Right renal pelvis (tissue), 4 donors: ENCODE measurements around the gene SS18L1. TPM values are rescaled to one million over a fixed set of nuclear protein-coding genes. Genes with fewer than 3 reads are reported as not detected.

Experiments used
- DNase-seq, 4 donors: peaks; one replicate each; pipeline ENCODE4 v3.0.0-alpha.2; 2013; ENCODE audit warnings: low read depth in 4 of 4, low spot score in 3 of 4, missing footprints in 1 of 4
- polyA plus RNA-seq, 4 donors: library from polyadenylated mRNA; unstranded; fragments of 120-200 nt; gene quantifications; one replicate each; pipeline ENCODE4 v1.2.1, GENCODE V29; 2013; ENCODE audit not compliant: insufficient read length in 4 of 4

The SS18L1 gene
- polyA plus RNA-seq, 4 donors: 17.3 to 22.9 (median 20.1) TPM

DNA sequence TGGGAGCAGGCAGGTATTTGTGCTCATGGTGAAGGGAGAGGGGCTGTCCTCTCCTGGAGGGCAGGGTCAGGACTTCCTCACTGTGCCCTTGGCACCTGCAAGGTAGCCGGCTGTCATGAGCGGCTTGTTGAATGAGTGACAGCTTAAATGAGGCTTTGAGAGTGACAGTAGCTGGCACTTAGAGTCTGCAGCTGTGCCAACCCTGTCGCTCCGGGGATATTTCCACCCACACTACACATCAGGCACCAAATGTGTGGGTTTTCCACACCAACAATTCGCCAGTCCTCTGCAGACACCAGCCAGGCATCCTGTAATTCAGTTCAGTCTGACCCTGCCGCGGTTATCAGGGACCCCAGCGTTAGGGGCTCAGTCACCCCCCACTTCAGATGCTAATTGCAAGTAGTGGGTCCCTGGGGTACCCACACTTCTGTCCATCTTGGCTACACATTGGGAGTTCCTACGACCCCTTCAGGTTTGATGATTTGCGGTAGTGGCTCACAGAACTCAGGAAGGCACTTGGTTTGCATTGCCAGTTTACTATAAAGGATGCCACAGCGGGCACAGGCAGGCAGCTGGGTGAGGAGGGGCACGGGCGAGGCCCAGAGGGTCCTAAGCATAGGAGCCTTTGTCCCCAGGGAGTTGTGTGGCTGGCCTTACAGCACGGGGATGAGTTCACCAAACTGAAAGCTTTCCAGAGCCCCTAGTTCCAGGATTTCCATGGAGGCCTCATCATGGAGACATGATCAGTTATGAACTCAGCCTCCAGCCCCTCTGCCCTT lies 48.4 kb downstream of the SS18L1 start:
- DNase-seq: no peak

DNA sequence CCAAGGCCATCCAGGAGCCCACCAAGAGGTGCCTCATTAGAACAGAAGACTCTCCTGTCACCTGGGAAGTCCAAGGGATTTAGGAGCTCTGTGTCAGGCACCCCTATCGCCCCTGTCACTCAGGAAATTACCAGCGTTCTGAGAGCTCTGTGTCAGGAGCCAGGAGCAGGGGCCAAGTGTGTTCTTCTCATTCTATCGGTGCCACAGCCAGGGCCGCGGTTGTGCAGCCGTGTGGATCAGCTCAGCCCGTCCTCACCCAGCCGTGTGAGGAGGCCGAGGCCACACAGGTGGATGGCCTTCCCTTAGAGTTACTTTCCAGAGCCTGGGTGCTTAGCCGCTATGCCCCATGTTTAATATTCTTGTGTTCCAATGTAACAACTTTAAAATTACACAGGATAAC lies 49.1 kb downstream of the SS18L1 start:
- DNase-seq: no peak

DNA sequence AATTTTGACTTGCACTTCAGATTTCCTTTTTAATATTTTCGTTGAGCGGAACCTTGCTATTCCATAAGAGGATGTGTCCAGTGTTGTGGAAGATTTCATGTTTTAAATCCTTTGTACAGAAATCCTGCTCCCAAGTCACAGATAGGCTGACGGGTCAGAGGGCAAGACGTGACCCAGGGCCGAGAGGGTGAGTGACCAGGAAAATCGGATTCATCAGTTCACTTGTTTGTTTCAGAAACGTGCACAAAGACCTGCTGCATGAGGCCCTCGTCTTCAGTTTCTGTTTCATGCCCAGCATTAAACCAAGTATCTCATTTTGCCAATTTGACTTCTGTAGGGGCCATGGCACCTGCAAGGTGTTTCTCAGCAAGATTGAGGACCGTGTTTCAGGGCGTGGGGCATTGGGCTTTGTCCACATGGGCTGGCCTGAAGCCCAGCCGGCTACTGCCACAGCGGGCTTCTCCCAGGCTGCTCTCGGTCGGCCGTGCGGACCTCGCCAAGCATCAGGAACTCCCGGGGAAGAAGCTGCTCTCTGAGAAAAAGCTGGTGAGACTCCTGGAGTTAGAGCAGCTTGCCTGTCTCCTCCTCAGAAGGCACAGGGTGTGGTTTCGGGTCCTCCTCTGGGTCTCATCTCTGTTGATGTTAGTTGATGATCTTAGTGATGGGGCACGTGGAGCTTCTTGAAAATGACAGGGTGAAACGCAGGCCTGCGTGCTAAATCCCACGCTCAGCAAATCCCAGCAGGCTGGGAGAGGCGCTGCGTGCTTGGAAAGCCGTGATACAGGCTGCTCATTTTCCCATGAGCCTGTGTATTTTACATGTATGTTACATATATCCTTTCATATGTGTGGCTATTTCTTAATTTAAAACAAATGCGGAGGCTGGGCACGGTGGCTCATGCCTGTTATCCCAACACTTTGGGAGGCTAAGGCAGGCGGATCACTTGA lies 49.8 kb downstream of the SS18L1 start:
- no peak for DNase-seq

DNA sequence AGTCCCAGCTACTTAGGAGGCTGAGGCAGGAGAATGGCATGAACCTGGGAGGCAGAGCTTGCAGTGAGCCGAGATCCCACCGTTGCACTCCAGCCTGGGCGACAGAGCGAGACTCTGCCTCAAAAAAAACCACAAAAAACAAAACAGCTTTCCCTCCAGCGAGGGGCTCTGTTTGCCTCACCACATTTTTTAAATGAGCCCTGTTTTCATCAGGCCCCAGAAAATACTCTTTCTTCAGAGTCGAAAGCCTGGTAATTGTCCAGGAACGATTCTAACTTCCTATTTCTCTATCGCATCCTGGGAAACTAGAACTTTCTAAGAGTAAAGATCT lies 51.5 kb downstream of the SS18L1 start:
- no peak for DNase-seq

DNA sequence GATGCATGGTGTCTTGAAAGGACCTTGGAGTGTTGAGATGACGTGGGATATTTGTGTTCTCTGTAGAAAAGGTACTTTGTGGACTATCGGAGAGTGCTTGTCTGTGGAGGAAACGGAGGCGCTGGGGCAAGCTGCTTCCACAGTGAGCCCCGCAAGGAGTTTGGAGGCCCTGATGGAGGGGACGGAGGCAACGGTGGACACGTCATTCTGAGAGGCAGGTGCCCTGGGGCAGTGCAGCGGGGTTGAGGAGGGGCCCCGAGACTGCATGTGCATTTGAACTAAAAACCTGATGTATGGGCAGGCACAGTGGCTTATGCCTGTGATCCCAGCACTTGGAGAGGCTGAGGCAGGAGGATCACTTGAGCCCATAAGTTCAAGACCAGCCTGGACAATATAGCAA lies 52.2 kb downstream of the SS18L1 start:
- no peak for DNase-seq

DNA sequence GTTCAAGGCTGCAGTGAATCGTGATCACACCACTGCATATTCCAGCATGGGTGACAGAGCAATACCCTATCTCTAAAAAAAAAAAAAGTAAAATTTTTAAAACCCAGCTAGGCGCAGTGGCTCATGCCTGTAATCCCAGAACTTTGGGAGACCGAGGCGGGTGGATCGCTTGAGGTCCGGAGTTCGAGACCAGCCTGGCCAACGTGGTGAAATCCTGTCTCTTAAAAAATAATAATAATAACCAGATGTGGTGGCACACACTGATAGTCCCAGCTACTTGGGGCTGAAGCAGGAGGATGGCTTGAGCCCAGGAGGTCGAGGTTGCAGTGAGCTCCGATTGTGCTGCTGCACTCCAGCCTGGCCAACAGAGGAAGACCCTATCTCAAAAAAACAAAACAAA lies 52.7 kb downstream of the SS18L1 start:
- DNase-seq: no peak

DNA sequence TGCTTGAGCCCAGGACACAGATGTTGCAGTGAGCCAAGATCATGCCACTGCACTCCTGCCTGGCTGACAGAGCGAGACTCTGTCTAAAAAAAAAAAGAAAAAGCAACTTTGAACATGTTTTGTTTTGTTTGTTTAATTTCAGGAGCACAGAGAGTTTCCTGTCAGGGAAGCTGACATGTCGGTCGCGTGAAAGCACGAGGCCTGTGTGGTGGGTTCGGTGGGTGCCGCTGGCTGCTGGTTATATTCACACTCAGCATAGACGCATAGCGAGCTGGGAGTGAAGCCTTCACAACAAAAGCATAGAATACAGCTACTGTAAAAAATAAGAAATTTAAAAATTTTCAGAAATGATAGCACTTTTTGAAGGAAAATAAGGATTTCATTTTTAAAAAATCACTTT lies 53.7 kb downstream of the SS18L1 start:
- no peak for DNase-seq

DNA sequence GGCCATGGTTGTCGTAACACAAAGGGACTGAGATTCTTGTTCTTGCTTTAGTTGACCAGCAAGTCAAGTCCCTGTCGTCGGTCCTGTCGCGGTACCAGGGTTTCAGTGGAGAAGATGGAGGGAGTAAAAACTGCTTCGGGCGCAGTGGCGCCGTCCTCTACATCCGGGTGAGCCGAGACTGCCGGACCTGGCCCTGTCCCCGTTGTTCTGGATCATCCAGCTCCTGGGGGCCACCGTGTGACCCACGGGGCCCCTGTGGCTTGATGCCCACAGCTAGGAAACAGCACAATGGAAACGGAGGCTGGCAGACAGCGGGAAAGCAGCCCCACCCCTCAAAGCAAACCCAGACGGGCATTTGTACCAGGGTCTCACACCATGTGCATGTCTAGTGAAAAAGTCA lies 54.2 kb downstream of the SS18L1 start:
- no peak for DNase-seq

DNA sequence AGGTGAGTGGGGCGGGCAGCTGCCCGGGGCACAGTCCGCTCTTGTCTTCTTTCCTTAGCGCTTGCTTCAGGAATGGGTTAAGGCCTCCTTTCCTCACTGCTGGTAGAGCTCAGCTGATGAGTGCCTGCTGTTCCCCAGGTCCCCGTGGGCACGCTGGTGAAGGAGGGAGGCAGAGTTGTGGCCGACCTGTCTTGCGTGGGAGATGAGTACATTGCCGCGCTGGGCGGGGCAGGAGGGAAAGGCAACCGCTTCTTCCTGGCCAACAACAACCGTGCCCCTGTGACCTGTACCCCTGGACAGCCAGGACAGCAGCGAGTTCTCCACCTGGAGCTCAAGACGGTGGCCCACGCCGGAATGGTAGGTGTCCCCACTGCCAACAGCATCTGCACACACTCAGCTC lies 54.9 kb downstream of the SS18L1 start:
- no peak for DNase-seq

DNA sequence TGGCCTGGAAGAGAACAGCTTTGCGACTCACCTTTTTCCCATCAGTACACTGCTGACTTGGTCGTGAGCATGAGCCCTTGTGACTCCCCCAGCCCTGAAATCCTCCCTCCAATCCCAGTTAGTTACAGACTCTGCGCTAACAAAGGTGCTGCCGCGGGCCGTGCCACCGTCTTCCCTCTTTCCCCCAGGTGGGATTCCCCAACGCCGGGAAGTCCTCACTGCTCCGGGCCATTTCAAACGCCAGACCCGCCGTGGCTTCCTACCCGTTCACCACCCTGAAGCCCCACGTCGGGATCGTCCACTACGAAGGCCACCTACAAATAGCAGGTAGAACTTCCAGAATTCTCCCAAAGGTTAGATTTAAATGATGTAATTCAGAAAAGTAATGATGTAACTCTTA lies 55.4 kb downstream of the SS18L1 start:
- DNase-seq: no peak

DNA sequence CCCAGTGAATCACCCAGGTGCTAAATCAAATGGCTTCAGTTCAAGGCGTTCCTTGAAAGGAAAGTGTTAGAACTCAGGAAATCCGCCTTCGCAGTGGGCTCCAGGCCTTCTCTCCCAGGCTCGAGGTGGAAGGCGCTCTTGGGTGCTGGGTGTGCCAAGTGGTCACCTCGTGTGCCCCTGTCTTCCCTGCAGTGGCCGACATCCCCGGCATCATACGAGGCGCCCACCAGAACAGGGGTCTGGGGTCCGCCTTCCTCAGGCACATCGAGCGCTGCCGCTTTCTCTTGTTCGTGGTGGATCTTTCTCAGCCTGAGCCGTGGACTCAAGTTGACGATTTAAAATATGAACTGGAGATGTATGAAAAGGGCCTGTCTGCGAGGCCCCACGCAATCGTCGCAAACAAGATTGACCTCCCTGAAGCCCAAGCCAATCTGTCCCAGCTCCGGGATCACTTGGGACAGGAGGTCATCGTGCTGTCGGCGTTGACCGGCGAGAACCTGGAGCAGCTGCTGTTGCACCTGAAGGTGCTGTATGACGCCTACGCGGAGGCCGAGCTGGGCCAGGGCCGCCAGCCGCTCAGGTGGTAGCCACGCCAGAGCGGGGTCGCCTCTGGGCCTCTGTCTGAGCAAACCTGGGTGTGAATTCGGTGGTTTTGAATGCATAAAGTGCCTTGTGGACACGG lies 57.1 kb downstream of the SS18L1 start:
- DNase-seq: no peak

DNA sequence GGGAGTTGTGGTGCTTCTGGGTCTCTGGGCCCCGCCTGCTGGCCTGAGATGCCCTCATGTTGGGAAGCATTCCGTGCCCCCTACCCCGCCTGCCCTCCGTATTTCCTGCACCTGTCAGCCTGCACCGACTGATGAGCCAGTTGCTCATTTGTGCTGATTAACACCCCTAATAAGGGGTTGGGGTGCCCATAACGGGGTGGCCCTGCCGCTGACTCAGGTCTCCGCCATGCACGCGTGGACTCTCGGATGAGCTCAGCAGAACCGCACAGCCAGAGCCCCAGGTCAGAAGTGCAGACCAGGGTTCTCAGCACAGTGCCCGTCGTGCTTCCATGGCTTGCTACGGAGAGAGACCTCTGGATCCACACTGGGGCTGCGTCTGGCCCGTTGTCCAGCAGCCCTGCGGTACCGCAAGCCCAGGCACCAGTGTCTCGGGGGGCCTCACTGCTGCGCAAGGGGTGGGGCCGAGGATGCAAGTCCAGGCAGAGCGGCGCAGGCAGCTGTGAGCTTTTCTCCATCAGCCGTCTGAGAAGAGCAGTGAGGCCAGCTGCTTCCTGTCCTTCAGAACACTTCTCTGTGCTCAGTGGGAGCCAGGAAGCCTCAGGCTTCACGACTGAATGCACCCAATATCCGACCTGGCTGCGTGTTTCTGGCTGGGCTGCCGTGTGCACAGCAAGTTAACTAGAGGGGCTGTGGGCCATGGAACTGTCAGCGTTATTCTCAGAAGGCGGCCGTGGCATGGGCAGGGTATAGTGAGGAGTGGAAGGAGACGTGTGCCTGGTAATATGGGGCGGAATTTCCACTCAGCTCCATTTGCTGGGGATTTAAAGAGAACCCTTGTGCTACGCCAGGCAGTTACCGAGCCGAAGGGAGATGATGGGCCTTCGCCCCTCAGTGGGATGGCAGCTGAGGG lies 57.9 kb downstream of the SS18L1 start:
- DNase-seq: no peak

DNA sequence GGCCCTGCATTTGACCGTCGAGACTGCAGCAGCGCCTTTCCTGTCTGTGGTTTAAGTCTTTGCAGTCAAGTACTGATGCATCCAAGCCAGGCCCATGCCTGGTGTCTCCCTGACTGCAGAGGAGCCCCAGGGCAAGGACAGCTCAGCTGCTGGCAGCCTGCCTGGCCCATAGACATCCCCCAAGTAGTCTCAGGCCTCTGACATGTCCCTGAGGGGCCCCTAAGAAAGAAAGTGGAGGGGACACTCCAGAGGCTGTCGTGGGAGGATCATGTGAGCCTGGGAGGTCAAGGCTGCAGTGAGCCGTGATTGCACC lies 58.5 kb downstream of the SS18L1 start:
- no peak for DNase-seq

DNA sequence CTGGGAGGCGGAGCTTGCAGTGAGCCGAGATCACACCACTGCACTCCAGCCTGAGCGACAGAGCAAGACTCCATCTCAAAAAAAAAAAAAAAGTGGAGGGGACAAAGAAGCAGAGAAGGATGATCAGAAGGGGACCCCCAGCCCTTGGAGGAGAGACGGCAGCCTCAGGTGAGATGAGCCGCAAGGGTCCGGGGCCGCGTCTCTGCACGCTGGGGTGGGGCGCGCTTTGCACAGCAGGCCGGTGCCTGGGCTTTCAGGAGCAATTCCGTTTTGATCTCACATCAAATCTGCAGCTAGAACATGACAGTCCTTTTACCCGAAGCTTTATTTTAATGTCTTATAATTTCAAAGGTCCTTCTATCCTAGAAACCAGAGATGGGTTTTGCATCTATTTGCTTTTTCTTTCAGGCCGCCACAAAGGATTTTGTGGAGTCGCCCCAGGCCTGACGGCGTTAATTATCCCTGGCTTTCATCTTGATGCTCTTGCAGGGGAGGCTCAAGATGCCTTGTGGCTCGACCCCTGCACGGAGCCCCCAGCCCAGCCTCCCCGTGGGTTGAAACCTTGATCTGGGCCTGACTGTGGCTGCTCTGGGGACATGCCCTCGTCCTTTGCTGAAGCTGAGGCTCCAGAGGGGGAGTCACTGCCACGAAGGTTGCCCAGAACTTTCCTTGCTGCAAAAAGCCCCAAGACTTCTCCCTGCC lies 59.3 kb downstream of the SS18L1 start:
- DNase-seq: no peak

DNA sequence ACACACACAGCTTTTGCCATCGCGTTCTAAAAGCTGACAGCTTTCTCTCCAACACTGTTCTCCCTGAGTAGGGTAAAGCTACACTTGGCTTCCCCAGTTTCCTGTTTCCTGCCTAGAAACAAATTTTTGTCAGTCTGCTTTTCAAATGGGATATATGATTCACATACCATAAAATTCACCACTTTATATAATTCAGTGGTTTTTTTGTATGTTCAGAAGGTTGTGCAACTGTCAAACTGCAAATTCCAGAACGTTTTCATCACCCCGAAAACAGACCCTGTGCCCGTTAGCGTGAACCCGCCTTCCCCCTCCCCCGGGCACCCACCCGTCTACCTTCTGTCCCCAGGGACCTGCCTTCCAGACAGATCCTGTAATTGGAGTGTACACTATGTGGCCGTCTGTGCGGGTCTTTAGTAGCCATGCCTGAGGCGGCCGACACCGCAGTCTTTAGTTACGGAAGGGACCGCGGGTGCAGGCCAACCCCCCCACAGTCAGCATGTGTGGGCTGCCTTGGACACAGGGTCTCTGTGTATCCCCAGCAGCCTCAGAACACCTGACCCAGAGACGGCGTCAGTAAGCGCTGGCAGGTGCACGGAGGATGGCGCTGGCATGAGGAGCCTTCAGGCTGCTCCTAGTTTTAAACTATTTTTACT lies 59.9 kb downstream of the SS18L1 start:
- DNase-seq: no peak

DNA sequence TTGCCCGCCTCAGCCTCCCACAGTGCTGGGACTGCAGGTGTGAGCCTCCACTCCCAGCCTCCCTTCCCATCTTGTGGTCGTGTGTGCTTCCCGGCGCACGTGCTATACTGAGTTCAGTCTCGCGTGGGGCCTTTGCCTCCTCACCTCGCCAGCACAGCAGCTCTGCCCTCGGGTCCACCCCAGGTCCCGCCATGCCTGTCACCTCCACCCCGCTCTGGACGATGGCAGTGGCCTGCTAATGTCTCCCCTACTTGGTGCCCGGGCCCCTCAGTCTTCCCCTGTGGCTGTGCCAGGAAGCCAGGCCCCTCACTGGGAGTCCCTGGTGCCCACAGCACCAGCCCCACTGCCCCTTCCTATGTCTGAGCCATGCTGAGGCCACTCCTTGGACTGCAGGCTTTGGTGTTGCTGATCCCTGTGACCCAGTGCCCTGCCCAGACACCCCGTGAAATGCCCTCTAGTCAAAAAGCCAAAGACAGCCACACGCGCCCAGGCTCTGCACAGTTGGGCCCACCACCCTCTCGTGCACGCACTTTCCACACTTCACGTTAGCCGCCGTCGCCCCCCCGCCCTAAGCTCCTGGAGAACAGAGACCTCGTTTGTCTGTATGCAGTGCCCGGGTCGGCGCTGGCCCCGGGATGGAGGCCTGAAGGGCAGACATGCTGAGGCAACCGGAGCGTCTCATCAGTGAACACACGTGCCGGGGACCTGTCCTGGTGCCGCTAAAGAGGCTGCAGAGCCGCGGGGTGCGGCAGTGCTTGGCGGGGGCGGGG lies 62.2 kb downstream of the SS18L1 start:
- DNase-seq: no peak

DNA sequence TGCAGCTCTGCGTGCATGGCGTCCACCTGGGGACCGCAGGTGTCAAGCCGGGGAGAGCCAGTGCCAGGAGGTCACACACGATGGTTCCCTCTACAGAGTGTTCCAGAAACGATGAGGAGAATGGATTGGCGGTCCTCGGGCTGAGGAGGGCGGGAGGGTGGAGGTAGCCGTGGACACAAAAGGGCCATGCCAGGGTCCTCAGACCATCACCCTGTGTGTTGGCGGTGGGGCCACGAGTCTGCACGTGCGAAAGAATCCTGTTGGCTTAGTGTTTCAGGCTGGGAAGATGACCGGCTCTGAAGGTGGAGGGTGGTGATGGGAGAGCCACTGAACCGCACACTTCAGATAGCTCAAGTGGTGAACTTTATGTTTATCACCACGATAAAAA lies 62.8 kb downstream of the SS18L1 start:
- DNase-seq: no peak

DNA sequence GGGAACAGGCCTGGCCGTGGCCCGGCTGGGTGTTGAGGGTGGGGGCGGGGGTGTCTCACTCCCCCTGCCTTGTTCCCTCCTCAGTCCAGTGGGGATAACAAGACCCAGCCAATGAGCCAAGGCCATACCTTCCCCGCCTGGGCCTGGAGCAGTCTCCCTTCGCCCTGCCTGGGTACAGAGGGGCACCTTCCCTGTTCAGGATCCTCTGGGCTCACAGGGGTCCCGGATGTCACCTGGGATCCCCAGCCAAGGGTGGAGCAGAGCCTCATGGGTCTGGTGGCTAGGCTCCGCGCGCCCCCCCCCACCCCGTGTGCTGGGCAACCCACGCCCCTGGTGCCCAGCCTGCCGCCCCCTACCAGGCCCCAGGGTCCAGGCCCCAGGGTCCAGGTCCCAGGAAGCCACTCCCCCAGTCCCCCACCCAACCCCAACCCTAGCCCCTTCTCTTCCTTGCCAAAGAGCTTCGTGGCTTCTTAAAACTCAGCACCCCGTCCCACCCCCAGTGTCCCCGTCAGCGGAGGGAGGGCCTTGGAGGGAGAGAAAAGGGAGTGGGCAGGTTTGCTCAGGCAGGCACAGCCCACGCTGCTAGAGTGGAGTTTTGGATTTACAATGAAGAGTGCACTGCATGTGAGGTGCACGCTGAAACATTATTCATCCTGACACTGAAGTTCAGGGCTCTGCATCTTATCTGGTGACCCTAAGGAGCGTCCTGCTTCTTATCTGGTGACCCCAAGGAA lies 64.7 kb downstream of the SS18L1 start:
- DNase-seq: no peak
